Mammary epithelial cell (primary cell): ENCODE data around the gene ARSK.

ENCODE experiments used
- EZH2 ChIP-seq: IDR thresholded peaks from 2 replicates; pipeline ENCODE4 v1.6.1; 2012; ENCODE audit warnings: low read length, inconsistent platforms, borderline replicate concordance
- TF ChIP-seq, protein P1 (sequence below), 2 donors: IDR thresholded peaks in 1 of 2; conservative IDR thresholded peaks in 1 of 2; 2 replicates each; pipeline ENCODE4 v1.5.1; 2011 to 2012; ENCODE audit warnings: inconsistent platforms in 2 of 2, low read length in 2 of 2, mild to moderate bottlenecking in 2 of 2, control low read depth in 1 of 2, low read depth in 1 of 2; ENCODE audit not compliant: insufficient read depth in 1 of 2; ENCODE audit errors: extremely low read depth in 1 of 2

DNA sequence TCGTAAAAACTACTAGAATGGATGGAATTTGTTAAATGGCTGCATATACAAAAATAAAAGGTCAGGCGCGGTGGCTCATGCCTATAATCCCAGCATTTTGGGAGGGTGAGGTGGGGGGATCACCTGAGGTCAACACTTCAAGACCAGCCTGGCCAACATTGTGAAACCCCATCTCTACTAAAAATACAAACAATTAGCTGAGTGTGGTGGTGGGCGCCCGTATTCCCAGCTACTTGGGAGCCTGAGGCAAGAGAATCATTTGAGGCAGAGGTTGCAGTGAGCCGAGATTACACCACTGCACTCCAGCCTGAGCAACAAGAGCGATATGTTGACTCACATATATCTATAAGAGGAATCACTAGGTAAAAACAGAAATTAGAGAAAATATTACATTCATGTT is 55.6 kb downstream of the ARSK start:
- TF ChIP-seq, protein P1, sequence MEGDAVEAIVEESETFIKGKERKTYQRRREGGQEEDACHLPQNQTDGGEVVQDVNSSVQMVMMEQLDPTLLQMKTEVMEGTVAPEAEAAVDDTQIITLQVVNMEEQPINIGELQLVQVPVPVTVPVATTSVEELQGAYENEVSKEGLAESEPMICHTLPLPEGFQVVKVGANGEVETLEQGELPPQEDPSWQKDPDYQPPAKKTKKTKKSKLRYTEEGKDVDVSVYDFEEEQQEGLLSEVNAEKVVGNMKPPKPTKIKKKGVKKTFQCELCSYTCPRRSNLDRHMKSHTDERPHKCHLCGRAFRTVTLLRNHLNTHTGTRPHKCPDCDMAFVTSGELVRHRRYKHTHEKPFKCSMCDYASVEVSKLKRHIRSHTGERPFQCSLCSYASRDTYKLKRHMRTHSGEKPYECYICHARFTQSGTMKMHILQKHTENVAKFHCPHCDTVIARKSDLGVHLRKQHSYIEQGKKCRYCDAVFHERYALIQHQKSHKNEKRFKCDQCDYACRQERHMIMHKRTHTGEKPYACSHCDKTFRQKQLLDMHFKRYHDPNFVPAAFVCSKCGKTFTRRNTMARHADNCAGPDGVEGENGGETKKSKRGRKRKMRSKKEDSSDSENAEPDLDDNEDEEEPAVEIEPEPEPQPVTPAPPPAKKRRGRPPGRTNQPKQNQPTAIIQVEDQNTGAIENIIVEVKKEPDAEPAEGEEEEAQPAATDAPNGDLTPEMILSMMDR (conservative IDR thresholded peaks at IDR 0.05 in 1 of 2, IDR thresholded peaks at IDR 0.05 in 1 of 2; ENCODE audit: extremely low read depth in 1 of 2, insufficient read depth in 1 of 2, low read depth in 1 of 2, low read length in 2 of 2), result no peak
- no peak for TF ChIP-seq EZH2
